Activated T-helper 1 cell treated with anti-CD3 and anti-CD28 coated beads, Interleukin-2, amount 50 U/mL, for 16 hours (primary cell): ENCODE data around the gene SVIL.
A peak's percentile ranks its signal among the peaks of the same experiment; 100 is the strongest.
"Not testable (repeated sequence)": the region's sequence is repeated elsewhere in the genome, so short reads cannot be mapped to it uniquely, and the experiment has no call there.

ENCODE experiments used
- DNase-seq, 2 donors: peaks; one replicate each; pipeline ENCODE4 v3.0.0-alpha.2; 2020; ENCODE audit warnings: low read depth in 1 of 2, low spot score in 1 of 2

Gene SVIL

GRCh38 chr10:29469481-29470354 lies 165.1 kb downstream of the SVIL start:
- DNase-seq: no peak

DNA sequence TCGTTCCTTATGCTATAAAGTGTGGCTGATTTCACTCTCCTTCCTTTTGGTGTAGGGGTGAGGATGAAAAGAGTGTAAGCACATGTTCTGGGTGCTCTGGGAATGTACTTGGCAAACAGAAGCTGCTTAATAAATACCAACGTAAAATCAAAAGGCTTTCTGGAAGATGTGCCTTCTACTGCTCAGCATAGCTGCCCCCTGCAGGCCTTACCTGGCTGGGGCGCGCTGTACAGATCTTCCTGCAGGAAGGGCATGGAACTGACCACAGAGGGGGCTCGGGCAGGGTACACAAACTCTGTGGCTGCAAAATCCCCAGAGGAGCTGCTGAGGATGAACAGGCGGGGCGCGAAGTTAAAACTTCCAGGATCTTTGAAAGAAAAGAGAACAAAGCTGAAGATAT lies 169.4 kb downstream of the SVIL start:
- DNase-seq: no peak

- DNase-seq: not testable (repeated sequence)
Measured at GRCh38 chr10:29464671-29465171, 170.1 kb downstream of the SVIL start.

DNA sequence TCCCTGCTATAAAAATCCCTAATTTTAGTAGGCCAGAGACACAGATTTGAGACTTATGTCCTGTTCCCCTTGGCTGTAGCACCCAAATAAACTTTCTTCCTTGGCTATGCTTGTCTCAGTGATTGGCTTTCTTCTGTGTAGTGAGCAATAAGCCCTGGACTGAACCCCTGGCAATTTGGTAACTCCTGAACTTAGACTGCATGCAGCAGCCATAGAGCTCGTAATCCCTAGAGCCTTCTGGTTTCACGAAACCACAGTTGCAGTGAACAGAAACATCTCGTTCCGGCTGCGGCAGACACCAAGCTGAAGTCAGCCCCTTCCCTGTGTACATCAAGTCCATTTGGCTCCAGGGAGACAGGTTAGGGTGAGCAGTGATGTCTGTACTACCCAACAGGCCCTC lies 173.7 kb downstream of the SVIL start:
- no peak for DNase-seq

- DNase-seq: not testable (repeated sequence)
Measured at GRCh38 chr10:29458190-29458589, 176.6 kb downstream of the SVIL start.

DNA sequence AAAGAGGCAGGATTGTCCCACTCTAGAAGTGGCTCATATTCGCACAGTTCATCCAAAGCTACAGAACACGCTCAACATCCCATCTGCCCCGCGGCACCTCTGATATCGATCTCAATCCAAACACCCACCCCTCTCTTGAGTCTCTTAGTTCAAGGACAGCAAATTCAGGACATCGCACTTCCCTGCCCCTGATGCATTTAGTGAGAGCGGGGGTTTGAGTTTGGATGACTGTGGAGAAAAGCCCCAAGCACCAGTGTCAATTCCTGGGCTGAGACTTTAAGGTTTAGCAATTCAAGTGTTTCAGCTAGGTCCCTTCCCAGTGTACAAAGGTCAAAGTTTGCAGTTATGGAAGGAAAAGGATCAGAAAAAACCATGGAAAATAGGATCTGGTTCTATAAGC lies 179.7 kb downstream of the SVIL start:
- no peak for DNase-seq

GRCh38 chr10:29454250-29454649 lies 180.5 kb downstream of the SVIL start:
- no peak for DNase-seq

- DNase-seq: no peak
Measured at GRCh38 chr10:29452546-29452945, 182.2 kb downstream of the SVIL start.

DNA sequence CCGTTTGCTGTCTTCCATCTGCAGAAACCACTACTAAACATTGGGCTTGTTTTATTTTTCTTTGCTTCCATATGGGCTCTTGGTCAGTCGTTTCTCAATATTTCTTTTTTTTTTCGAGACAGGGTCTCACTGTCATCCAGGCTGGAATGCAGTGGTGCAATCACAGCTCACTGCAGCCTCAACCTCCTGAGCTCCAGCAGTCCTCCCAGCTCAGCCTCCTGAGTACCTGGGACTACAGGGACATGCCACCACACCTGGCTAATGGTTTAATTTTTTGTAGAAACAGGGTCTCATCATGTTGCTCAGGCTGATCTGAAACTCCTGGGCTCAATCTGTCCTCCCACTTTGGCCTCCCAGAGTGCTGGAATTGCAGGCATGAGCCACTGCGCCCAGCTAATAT lies 182.8 kb downstream of the SVIL start:
- no peak for DNase-seq

- DNase-seq: no peak
Measured at GRCh38 chr10:29450405-29450804, 184.4 kb downstream of the SVIL start.

DNA sequence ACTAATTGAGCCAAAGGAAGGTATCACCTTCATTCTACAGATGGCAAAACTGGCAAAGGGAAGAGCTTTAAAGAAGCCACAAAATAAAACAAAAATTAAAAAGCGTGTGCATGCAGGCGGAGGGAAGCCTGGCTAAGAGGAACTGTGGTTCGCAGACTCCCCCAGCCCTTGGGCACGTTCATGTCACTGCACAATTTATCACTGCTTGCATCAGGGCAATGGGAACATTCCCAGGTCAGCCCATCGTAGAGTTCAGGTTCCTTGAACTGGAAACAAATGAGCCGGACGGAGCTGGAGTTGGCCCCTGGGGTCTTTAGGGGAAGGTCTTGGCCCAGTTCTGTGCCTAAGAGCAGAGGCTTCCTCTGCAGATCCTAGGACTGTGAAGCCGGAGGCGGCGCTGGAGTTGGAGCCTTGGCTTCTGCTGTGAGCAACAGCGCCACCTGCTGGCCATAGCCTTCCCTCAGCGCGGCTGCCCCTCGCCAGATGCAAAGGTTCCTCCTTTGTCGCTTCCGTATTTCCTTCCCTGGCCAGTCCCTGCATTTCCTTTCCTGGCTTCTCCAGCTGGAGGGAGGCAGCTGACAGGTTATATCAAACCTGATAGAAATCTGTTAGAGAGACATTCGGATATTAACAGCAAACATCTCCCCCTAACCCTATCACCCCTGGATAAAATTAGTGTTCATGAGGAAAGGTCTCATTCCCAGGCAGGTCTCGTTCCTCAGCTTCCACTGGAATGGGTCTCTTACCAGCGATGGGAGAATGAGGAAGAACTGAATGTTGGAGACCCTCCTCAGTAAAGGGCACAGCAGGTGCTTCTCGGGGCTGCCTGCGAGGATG lies 185.8 kb downstream of the SVIL start:
- peak; percentile 52 to 71 for DNase-seq

- DNase-seq: no peak
Measured at GRCh38 chr10:29448125-29448524, 186.6 kb downstream of the SVIL start.

DNA sequence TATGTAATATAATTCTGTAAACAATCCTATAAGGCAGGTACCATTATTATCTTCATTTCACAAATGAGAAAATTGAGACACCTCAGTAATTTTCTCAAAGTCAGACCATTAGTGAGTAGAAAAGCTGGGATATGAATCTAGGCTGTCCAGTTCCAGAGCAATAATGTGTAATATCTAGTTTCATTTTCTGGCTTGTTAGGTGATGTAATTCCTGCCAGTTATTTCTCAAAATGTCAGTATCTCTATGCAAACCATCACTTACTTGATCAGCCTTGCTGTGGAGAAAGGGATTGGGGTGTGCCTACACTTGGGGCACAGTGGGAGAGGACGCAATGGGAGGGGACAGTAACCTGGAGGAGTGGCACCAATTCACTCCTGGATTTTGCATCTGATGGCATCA lies 188.4 kb downstream of the SVIL start:
- no peak for DNase-seq

- no peak for DNase-seq
Measured at GRCh38 chr10:29443745-29444523, 190.8 kb downstream of the SVIL start.

- no peak for DNase-seq
Measured at GRCh38 chr10:29440981-29441380, 193.8 kb downstream of the SVIL start.

DNA sequence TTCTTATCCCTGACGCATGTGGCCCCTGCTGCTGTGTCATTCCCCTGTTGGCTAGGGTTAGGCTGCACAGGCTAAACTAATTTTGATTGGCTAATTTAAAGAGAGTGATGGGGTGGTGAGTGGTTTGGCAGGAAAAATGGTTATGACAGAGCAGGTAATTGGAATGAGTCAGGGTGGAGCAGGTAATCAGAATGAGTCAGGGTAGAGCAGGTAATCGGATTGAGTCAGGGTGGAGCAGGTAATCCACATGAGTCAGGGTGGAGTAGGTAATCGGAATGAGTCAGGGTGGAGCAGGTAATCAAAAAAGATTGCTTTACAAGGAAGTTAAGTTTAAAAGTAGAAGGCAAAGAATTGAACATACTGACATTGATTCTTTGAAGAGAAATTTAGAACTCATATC lies 195.8 kb downstream of the SVIL start:
- DNase-seq: not testable (repeated sequence)

- DNase-seq: no peak
Measured at GRCh38 chr10:29438271-29438670, 196.5 kb downstream of the SVIL start.

DNA sequence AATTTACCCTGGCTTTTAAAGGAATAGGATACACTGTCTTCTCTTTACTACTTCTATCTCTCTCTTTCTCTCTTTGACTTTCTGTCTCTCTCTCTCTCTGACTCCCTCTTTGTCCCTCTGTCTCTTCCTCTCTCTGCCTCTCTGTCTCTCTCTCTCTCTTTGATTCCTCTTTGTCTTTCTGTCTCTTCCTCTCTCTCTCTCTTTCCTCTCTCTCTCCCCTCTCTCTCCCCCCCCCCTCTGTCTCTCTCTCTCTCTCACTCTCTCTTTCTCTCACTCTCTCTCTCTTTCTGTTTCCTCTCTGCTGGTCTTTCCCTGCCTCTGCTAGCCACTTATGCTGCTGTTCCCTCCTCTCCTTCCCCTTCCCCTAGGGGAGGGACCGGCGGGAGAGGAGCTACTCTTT lies 196.9 kb downstream of the SVIL start:
- no peak for DNase-seq

- DNase-seq: no peak
Measured at GRCh38 chr10:29435809-29436501, 198.8 kb downstream of the SVIL start.

DNA sequence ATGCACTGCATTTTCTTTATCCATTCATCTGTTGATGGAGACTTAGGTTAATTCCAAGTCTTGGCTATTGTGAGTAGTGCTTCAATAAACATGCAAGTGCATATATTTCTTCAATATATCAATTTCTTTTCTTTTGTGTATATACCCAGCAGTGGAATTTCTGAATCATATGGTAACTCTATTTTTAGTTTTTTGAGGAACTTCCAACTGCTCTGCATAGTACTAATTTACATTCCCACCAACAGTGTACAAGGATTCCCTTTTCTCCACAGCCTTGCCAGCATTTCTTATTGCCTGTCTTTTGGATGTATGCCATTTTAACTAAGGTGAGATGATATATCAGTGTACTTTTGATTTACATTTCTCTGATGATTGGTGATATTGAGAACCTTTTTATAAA lies 200.7 kb downstream of the SVIL start:
- no peak for DNase-seq

DNA sequence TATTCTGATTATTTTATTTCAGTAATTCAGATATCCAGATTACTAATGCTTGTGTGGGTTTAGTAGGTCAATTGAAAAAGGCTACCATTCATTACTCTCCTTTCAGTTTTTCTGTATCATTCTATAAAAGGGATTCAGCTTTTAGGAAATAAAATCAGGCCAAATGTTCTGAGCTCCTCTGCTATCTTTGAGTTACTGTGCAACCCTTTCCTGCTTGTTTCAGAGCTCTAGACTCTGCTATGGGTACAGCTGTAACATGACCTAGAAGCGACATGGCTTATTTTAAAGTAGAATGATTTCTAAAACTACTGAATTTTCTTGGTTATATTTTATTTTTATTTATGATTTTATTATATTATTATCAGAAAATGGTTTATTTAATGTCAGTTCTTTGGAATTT lies 203.1 kb downstream of the SVIL start:
- DNase-seq: no peak
